ENCODE results near the gene TMEM44.
"Not testable (repeated sequence)": the region's sequence is repeated elsewhere in the genome, so short reads cannot be mapped to it uniquely, and the experiment has no call there.

TMEM44 gene

DNA sequence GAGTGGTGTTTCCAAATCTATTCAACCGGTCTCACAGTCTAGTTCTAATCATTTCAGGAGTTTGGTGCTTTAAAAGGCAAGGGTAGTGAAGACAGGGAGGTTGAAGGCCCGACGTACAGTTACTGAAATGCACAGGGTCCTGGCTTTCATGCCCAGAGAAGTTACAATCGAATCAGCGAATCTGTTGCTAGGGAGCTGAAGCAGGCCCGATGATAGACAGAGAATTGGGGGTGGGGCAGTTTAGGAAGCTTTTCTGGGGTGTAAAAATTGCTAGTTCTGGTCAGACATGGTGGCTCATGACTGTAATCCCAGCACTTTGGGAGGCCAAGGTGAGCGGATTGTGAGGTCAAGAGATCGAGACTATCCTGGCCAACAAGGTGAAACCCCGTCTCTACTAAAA is 83.4 kb downstream of the TMEM44 start:
- DNase-seq, result no peak

DNA sequence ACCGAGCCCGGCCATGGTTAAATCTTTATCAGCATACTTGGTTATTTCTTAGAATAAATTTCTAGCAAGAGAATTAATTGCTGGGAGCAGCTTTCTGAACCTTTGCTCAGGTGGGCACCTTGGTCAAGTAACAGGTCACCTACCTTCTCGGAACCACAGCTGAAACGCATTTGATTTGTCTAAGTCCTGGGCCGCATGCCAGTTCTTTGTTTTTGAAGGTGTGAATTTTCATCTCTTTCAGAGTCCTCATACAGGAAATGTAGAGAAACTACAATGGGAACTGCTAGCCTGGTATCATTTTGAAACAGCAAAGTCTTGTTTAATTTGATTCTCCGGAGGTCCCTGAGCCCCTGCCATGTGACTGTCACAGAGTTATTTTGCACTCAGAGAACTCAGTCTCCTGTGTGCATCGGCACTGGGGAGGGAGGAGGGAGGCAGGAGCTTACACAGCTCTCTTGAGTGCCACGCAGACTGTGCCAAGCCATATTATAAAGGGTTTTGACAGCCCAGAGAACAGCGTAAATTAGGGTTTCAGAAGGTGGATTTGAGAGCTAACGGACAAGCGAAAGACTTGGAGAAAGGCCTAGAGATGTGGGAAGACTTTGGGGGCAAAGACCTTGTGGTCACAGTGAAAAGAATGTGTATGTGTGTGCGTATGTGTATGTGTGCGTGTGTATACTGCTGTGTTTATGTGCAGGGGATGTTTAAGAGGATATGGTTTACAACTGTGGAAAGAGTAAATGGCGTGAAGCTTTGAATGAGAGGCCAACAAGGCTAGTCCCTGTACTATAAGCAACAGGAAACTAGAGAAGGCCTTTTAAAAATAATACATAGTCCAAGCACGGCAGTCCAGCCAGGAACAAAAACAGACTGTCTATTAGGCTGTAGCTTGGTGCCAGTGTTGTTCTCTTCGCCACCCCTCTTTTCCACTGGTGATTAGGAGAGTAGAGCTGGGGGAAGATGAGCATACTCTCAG is 84.6 kb downstream of the TMEM44 start:
- DNase-seq, result no peak

DNA sequence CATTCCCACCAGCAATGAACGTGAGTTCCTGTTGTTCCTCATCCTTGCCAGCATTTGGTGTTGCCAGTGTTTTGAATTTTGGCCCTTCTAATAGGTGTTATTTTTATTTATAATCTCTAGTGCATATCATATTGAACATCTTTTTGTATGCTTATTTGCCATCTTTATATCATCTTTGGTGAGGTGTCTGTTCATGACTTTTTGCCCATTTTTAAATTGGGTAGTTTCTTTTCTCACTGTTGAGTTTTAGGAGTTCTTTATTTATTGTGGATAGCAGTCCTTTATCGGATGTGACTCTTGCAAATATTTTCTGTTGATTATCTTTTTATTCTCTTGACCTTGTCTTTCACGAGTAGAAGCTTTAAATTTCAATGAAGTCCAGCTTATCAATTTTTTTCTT is 86.2 kb downstream of the TMEM44 start:
- DNase-seq, result no peak

DNA sequence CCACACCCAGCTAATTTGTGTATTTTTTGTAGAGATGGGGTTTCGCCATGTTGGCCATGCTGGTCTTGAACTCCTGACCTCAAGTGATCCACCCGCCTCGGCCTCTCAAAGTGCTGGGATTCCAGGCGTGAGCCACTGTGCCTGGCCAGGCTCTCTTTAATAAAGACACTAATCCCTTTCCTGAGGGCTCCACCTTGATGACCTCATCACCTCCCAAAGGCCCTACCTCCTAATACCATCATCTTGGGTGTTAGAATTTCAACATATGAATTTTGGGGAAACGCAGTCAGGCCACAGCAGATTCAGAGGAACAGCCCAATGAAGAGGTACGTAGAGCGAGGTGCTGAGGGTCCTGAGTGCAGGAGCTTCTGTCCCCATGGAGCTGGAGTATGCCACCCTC is 87.7 kb downstream of the TMEM44 start:
- DNase-seq, result not testable (repeated sequence)

DNA sequence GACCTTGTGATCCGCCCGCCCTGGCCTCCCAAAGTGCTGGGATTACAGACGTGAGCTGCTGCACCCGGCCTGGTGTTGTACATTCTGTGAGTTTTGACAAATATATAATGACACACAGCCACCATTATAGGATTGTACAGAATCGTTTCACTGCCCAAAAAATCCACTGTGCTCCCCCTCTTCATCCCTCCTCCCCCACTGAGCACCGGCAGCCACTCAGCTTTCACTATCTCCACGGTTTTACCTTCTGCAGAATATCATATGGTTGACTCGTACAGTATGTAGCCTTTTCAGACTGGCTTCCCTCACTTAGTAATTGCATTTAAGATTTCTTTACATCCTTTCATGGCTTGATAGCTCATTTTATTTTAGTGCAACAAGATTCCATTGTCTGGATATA is 89.7 kb downstream of the TMEM44 start:
- DNase-seq, result no peak

GRCh38 chr3:194541483-194541882 is 91.7 kb downstream of the TMEM44 start:
- no peak for DNase-seq

GRCh38 chr3:194540274-194540905 is 92.8 kb downstream of the TMEM44 start:
- no peak for DNase-seq

DNA sequence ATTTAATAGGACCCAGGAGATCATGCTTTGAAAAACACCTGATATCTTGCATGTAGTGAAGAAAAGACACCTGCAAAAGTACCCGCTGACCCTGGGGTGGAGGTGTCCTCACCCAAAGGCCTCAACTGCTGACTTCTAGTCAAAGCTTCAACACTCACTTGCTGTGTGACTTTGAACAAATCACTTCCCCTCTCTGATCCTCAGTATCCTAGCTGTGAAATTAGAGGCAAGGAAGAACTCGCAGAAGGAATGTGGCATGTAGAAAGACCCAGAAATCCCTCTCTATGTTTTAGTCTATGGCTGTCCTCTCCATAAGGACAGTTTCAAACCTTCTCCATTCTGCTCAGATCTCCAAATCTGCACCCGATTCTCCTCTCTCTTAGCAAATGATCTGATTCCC is 93.7 kb downstream of the TMEM44 start:
- DNase-seq, result no peak

GRCh38 chr3:194537732-194538247 is 95.4 kb downstream of the TMEM44 start:
- no peak for DNase-seq
